ENCODE results near the gene GAPVD1. TPM values are rescaled to one million over a fixed set of nuclear protein-coding genes. Genes with fewer than 3 reads are reported as not detected.
"Not testable (repeated sequence)": the region's sequence is repeated elsewhere in the genome, so short reads cannot be mapped to it uniquely, and the experiment has no call there.

GAPVD1 gene
- total and polyA plus RNA-seq, 10 of the 15 experiments (the other 5 are each of a cell fraction or from before 2014, with no cell fraction given), result 4.3 to 36.6 (median 25.9) TPM

GRCh38 chr9:125312411-125312810 is 50.8 kb downstream of the GAPVD1 start:
- BruUV-seq (replicated peaks), result no TSS peak

DNA sequence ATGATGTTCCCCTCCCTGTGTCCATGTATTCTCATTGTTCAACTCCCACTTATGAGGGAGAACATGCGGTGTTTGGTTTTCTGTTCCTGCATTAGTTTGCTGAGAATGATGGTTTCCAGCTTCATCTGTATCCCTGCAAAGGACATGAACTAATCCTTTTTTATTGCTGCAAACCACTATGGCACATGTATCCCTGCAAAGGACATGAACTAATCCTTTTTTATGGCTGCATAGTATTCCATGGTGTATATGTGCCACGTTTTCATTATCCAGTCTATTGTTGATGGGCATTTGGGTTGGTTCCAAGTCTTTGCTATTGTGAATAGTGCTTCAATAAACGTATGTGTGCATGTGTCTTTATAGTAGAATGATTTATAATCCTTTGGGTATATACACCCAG is 54.7 kb downstream of the GAPVD1 start:
- H2AFZ ChIP-seq (ENCODE audit: control insufficient read depth, low read depth, low read length); intact Hi-C loops (cut with micrococcal nuclease; ENCODE audit: unreplicated experiment); H3K27me3 ChIP-seq (replicated peaks in 1 of 2; ENCODE audit: control insufficient read depth in 2 of 2, insufficient read depth in 2 of 2, low read length in 1 of 2); ATAC-seq; H3K4me3 ChIP-seq; BruUV-seq (replicated peaks); H3K9me3 ChIP-seq (replicated peaks; ENCODE audit: control insufficient read depth, insufficient read depth, low read length); H3K4me2 ChIP-seq (ENCODE audit: control insufficient read depth, insufficient read depth); RAD21 ChIA-PET (ENCODE audit: unreplicated experiment); H3K79me2 ChIP-seq (ENCODE audit: control insufficient read depth, insufficient read depth, low read length); FAIRE-seq; in situ Hi-C loops (cut with MboI); H3K4me1 ChIP-seq (ENCODE audit: control insufficient read depth, insufficient read depth, low read length); H3K9ac ChIP-seq (ENCODE audit: control insufficient read depth, insufficient read depth, low read length); DNase-seq (ENCODE audit: low read depth, low spot score); H4K20me1 ChIP-seq (ENCODE audit: control insufficient read depth, insufficient read depth); H3K27ac ChIP-seq (ENCODE audit: control insufficient read depth, insufficient read depth); CTCF ChIA-PET; SMC1A ChIA-PET (ENCODE audit: uncharacterized antibody, unreplicated experiment): not testable (repeated sequence)
- POLR2A ChIA-PET, result interaction anchor here (0.6 kb wide), 1 partner anchor 154 kb away, joined by 3 read pairs; no protein-coding TSS in a partner anchor
- WGBS (ENCODE audit: insufficient coverage, insufficient replicate concordance, low lambda C conversion rate, missing lambda C conversion rate), result 98% methylated on average over 3 of the region's 3 CpGs
- H3K36me3 ChIP-seq (ENCODE audit: control insufficient read depth in 2 of 2, insufficient read depth in 2 of 2, low read length in 1 of 2), result peaks cover 5 to 22% of the 10 kb centered on the region in 2 experiments

More at GRCh38 chr9:125312411-125312810, 50.8 kb downstream of the GAPVD1 start:
- H3K4me1 ChIP-seq (ENCODE audit: control insufficient read depth, insufficient read depth, low read length), result no peaks in the 10 kb centered on the region
- H3K4me2 ChIP-seq (ENCODE audit: control insufficient read depth, insufficient read depth), result no peak overlapping the region
- no peak overlapping the region for H3K9ac ChIP-seq (ENCODE audit: control insufficient read depth, insufficient read depth, low read length)
- SMC1A ChIA-PET (ENCODE audit: uncharacterized antibody, unreplicated experiment), result no interaction called here
- CTCF ChIA-PET, result no interaction called here
- WGBS (ENCODE audit: insufficient coverage, insufficient replicate concordance, low lambda C conversion rate, missing lambda C conversion rate), result 98% methylated on average over 2 of the region's 2 CpGs
- H3K4me3 ChIP-seq, result no peak overlapping the region
- intact Hi-C loops (cut with micrococcal nuclease; ENCODE audit: unreplicated experiment), result no loop called here
- H3K36me3 ChIP-seq (ENCODE audit: control insufficient read depth in 2 of 2, insufficient read depth in 2 of 2, low read length in 1 of 2), result peaks cover 5 to 25% of the 10 kb centered on the region in 2 experiments
- DNase-seq (ENCODE audit: low read depth, low spot score) (no peak), ATAC-seq (no peak), FAIRE-seq (no peak)
- H3K79me2 ChIP-seq (ENCODE audit: control insufficient read depth, insufficient read depth, low read length), result no peaks in the 10 kb centered on the region
- RAD21 ChIA-PET (ENCODE audit: unreplicated experiment), result no interaction called here
- no peak overlapping the region for H3K27ac ChIP-seq (ENCODE audit: control insufficient read depth, insufficient read depth)
- no peaks in the 10 kb centered on the region for H3K27me3 ChIP-seq (replicated peaks in 1 of 2; ENCODE audit: control insufficient read depth in 2 of 2, insufficient read depth in 2 of 2, low read length in 1 of 2)
- H2AFZ ChIP-seq (ENCODE audit: control insufficient read depth, low read depth, low read length), result no peak overlapping the region
- in situ Hi-C loops (cut with MboI), result no loop called here
- TF ChIP-seq HDAC6 (IDR thresholded peaks at IDR 0.05; ENCODE audit: unreplicated experiment), result no peak
- TF ChIP-seq TCF3 (IDR thresholded peaks at IDR 0.05; ENCODE audit: borderline replicate concordance, insufficient read depth, low read depth, low read length), result no peak
- TF ChIP-seq, protein P1, sequence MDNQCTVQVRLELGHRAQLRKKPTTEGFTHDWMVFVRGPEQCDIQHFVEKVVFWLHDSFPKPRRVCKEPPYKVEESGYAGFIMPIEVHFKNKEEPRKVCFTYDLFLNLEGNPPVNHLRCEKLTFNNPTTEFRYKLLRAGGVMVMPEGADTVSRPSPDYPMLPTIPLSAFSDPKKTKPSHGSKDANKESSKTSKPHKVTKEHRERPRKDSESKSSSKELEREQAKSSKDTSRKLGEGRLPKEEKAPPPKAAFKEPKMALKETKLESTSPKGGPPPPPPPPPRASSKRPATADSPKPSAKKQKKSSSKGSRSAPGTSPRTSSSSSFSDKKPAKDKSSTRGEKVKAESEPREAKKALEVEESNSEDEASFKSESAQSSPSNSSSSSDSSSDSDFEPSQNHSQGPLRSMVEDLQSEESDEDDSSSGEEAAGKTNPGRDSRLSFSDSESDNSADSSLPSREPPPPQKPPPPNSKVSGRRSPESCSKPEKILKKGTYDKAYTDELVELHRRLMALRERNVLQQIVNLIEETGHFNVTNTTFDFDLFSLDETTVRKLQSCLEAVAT (IDR thresholded peaks at IDR 0.05), result no peak
- TF ChIP-seq FOXK2 (IDR thresholded peaks at IDR 0.05), result no peak
- TF ChIP-seq GABPA (IDR thresholded peaks at IDR 0.05; ENCODE audit: low read depth), result no peak
- TF ChIP-seq SMAD1 (IDR thresholded peaks at IDR 0.05; ENCODE audit: low read depth, partially characterized antibody), result no peak
- no peak for TF ChIP-seq JUNB (IDR thresholded peaks at IDR 0.05)
- no peaks in the 10 kb centered on the region for H4K20me1 ChIP-seq (ENCODE audit: control insufficient read depth, insufficient read depth)
- H3K9me3 ChIP-seq (replicated peaks; ENCODE audit: control insufficient read depth, insufficient read depth, low read length), result peaks cover 2% of the 10 kb centered on the region; the same call in 1 of the 3 replicates
- POLR2A ChIA-PET, result no interaction called here

Data from GM12878 (cell line).